HG03378 (cell line): ENCODE results near the gene USP38.
"Not testable (repeated sequence)": the region's sequence is repeated elsewhere in the genome, so short reads cannot be mapped to it uniquely, and the experiment has no call there.

Experiments
- ATAC-seq: cut with Tn5 transposase; IDR thresholded peaks from one replicate; pipeline ENCODE4 v1.9.1; 2021; ENCODE audit warnings: mild to moderate bottlenecking, moderate library complexity; ENCODE audit not compliant: unreplicated experiment

The USP38 gene

GRCh38 chr4:143184503-143185252 lies at the start of gene USP38:
USP38 (plus strand) TSS chr4:143184917; CDS start chr4:143185451, 534 bp downstream.
- ATAC-seq: peak; percentile 61

GRCh38 chr4:143135358-143135757 lies 49.4 kb upstream of the USP38 start:
- no peak for ATAC-seq

- no peak for ATAC-seq
Observed at GRCh38 chr4:143140696-143141095, 44.0 kb upstream of the USP38 start.

- ATAC-seq: no peak
Observed at GRCh38 chr4:143148521-143148920, 36.2 kb upstream of the USP38 start.

GRCh38 chr4:143156853-143157252 lies 27.9 kb upstream of the USP38 start:
- ATAC-seq: no peak

- ATAC-seq: no peak
Observed at GRCh38 chr4:143163614-143164013, 21.1 kb upstream of the USP38 start.

GRCh38 chr4:143166722-143167121 lies 18.0 kb upstream of the USP38 start:
- ATAC-seq: not testable (repeated sequence)

- no peak for ATAC-seq
Observed at GRCh38 chr4:143178923-143179322, 5.8 kb upstream of the USP38 start.

GRCh38 chr4:143183513-143184216 lies 1.1 kb upstream of the USP38 start:
- ATAC-seq: no peak

GRCh38 chr4:143184217-143184502 lies 557 bp upstream of the USP38 start:
- ATAC-seq: peak; percentile 29

- peak; percentile 26 for ATAC-seq
Observed at GRCh38 chr4:143185253-143186107, 763 bp downstream of the USP38 start.

- no peak for ATAC-seq
Observed at GRCh38 chr4:143186212-143186611, 1.5 kb downstream of the USP38 start.

- ATAC-seq: no peak
Observed at GRCh38 chr4:143186649-143187048, 1.9 kb downstream of the USP38 start.

- ATAC-seq: no peak
Observed at GRCh38 chr4:143188136-143189088, 3.7 kb downstream of the USP38 start.

- peak; percentile 35 for ATAC-seq
Observed at GRCh38 chr4:143189528-143189927, 4.8 kb downstream of the USP38 start.

GRCh38 chr4:143195581-143195980 lies 10.9 kb downstream of the USP38 start:
- ATAC-seq: no peak

GRCh38 chr4:143196323-143196722 lies 11.6 kb downstream of the USP38 start:
- ATAC-seq: no peak

GRCh38 chr4:143199503-143199902 lies 14.8 kb downstream of the USP38 start:
- no peak for ATAC-seq

- no peak for ATAC-seq
Observed at GRCh38 chr4:143202824-143203223, 18.1 kb downstream of the USP38 start.

- no peak for ATAC-seq
Observed at GRCh38 chr4:143203577-143203976, 18.9 kb downstream of the USP38 start.
